Activated CD8-positive, alpha-beta memory T cell treated with anti-CD3 and anti-CD28 coated beads, Interleukin-2, amount 50 U/mL, for 24 hours (primary cell): ENCODE data around the gene ALMS1.
"Not testable (repeated sequence)": the region's sequence is repeated elsewhere in the genome, so short reads cannot be mapped to it uniquely, and the experiment has no call there.

Experiments
- DNase-seq: peaks from one replicate; pipeline ENCODE4 v3.0.0-alpha.2; 2020; ENCODE audit errors: extremely low read depth

Gene ALMS1

GRCh38 chr2:73385504-73386341 lies at the start of gene ALMS1:
Gene ALMS1, plus strand, starts transcription at chr2:73385836. Its CDS starts 33 bp downstream, at chr2:73385869.
- peak; percentile 64 for DNase-seq

- DNase-seq, result no peak
Measured at GRCh38 chr2:73337828-73338227, 47.8 kb upstream of the ALMS1 start.

- DNase-seq, result no peak
Measured at GRCh38 chr2:73339201-73339600, 46.4 kb upstream of the ALMS1 start.

- DNase-seq, result no peak
Measured at GRCh38 chr2:73341039-73341438, 44.6 kb upstream of the ALMS1 start.

- DNase-seq, result no peak
Measured at GRCh38 chr2:73343992-73344391, 41.6 kb upstream of the ALMS1 start.

- not testable (repeated sequence) for DNase-seq
Measured at GRCh38 chr2:73344747-73345146, 40.9 kb upstream of the ALMS1 start.

- no peak for DNase-seq
Measured at GRCh38 chr2:73350035-73350691, 35.5 kb upstream of the ALMS1 start.

- DNase-seq, result no peak
Measured at GRCh38 chr2:73356097-73356496, 29.5 kb upstream of the ALMS1 start.

GRCh38 chr2:73359915-73360697 lies 25.5 kb upstream of the ALMS1 start:
- no peak for DNase-seq

- no peak for DNase-seq
Measured at GRCh38 chr2:73366060-73366459, 19.6 kb upstream of the ALMS1 start.

GRCh38 chr2:73368781-73369180 lies 16.9 kb upstream of the ALMS1 start:
- no peak for DNase-seq

- DNase-seq, result no peak
Measured at GRCh38 chr2:73370348-73370747, 15.3 kb upstream of the ALMS1 start.

- DNase-seq, result no peak
Measured at GRCh38 chr2:73373344-73373743, 12.3 kb upstream of the ALMS1 start.

- no peak for DNase-seq
Measured at GRCh38 chr2:73374269-73374668, 11.4 kb upstream of the ALMS1 start.

GRCh38 chr2:73376681-73377080 lies 9.0 kb upstream of the ALMS1 start:
- DNase-seq, result no peak

- no peak for DNase-seq
Measured at GRCh38 chr2:73383036-73383435, 2.6 kb upstream of the ALMS1 start.

GRCh38 chr2:73385123-73385503 lies 523 bp upstream of the ALMS1 start:
- DNase-seq, result no peak

- no peak for DNase-seq
Measured at GRCh38 chr2:73386342-73386868, 769 bp downstream of the ALMS1 start.

- no peak for DNase-seq
Measured at GRCh38 chr2:73386894-73387636, 1.4 kb downstream of the ALMS1 start.

- no peak for DNase-seq
Measured at GRCh38 chr2:73402386-73403103, 16.9 kb downstream of the ALMS1 start.

- no peak for DNase-seq
Measured at GRCh38 chr2:73403237-73403636, 17.6 kb downstream of the ALMS1 start.
